GM19351 (cell line): Measurements from ENCODE around the gene RGL4.
"Not testable (repeated sequence)": the region's sequence is repeated elsewhere in the genome, so short reads cannot be mapped to it uniquely, and the experiment has no call there.

Experiments used
- ATAC-seq: cut with Tn5 transposase; IDR thresholded peaks from one replicate; pipeline ENCODE4 v1.9.1; 2021; ENCODE audit warnings: mild to moderate bottlenecking, moderate library complexity; ENCODE audit not compliant: unreplicated experiment

RGL4 gene

DNA sequence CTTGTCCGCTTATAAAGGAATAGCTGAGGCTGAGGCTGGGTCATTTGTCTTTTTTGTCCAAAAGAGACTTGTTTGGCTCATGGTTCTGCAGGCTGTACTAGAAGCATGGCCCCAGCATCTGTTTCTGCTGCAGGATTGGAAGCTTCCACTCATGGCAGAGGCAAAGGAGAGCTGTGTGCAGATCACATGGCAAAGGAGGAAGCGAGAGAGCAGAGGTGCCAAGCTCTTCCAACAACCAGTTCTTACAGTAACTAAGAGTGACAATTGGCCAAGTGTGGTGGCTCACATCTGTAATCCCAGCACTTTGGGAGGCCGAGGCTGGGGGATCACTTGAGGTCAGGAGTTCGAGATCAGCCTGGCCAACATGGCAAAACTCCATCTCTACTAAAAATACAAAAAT lies 37.3 kb downstream of the RGL4 start:
- not testable (repeated sequence) for ATAC-seq

DNA sequence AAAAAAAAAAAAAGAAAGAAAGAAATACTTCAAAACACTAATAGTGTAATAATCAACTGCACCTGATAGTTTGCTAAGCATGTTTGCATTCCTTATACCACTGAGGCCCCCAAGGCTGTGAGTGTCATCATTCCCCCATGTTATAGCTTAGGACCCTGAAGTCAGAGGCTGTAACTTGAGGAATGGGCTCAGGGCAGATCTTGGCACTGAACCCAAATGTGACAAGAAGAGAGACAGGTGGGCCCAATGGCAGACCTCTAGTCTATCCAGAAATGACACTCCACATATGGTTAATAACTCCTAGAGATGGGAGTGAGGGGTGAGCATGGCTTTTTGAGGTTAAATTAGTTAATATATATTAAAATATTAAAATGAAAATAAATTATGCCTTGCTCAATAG lies 46.9 kb downstream of the RGL4 start:
- ATAC-seq: no peak

DNA sequence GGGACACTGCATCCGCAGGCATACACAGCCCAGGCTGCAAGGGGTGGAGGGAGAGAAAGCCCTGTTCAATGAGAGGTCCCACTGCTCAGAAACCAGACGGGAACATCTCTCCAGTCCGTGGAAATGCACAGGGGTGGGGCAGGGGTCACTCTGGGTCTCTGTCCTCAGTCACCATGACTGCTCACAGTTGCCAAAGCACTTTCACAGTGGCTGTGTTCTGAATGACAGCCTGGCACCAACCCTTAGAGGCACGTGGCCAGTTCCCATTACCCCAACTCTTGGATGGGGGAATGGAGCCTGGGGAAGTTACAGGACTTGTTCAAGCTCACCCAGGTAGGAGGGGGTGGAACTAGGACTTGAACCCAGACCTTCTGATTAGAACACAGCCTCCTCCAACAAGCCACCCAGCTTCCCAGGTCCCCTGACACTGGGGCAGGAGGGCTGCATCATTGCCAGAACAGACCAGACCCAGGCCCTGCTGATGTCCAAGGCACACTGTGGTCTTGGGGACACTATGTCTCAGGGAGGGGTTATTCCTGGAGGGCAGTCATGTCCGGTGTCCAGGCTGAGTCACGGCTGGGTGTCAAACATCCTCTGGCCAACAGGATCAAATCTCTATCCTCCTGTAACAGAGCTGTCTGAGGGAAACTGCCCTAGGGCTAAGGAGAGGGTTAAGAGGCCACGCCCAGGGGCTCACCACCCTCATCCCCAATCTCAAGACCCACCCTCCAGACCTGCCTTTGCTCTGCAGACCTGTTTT lies 51.9 kb downstream of the RGL4 start:
- ATAC-seq: no peak

DNA sequence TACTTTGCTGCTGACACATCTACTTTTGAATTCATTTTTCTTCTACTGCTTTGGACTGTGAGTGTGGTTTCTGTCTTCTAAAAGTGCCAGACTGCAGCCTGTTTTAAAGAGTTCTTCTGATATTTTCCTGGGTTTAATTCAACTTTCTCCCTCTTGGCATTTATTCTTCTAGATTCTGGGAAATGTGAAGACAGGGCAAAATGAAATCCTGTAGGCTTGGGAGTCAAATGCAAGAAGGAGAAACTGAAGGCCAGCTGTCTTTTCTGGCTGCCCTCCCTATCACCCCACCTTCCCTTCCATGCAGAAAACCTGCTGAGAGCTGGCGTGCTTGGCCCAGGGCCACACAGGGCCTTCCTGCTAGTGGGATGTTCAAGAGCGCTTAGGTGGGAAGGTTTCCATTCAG lies 52.5 kb downstream of the RGL4 start:
- ATAC-seq: no peak

DNA sequence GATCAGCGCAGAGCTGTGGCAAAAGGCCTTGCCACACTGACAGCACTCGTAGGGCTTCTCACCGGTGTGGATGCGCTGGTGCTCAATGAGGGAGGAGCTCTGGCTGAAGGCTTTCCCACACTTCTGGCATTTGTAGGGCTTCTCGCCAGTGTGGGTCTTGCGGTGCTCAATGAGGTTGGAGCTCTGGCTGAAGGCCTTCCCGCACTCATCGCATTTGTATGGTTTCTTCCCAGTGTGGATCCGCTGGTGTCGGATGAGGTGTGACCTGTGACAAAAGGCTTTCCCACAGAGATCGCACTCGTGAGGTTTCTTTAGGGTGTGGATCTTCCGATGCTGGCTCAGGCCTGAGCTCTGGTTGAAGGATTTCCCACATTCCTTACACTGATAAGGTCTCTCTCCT lies 53.2 kb downstream of the RGL4 start:
- ATAC-seq: no peak

DNA sequence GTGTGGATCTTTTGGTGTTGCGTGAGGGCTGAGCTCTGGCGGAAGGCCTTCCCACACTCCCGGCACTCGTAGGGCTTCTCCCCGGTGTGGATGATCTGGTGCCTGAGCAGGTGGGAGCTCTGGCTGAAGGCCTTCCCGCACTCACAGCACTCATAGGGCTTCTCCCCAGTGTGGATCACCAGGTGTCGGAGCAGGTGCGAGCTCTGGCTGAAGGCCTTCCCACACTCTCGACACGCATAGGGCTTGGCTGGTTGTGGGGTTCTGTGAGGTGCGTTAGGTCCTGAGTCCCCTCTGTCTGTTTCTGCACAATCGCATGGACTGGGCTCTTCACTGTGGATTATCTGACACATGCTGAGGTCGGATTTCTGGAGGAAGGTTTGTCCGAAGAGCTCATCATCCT lies 53.7 kb downstream of the RGL4 start:
- ATAC-seq: no peak

DNA sequence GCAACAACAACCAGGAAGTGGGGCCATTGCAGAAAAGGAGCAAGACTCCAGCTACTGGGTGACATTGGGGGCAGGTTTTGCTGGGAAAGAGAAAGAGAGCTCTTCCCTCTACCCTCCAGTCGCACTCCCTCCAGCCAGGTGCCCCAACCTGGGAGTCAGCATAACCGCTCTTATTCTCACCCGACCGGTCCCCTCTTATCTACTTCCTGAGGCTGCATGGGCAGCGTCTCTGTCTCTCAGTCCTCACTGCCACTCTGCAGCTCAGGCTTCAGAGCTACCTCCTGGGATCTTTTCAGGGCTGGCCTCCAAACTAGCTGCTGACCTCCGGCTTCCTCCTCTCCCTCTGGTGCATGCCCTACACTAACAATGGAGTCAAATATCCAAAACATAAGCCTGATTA lies 55.0 kb downstream of the RGL4 start:
- no peak for ATAC-seq
